Measurements from ENCODE around the gene CHMP5.

Gene CHMP5

GRCh38 chr9:33331377-33331891, 66.6 kb downstream of the CHMP5 start:
- Mint-ChIP-seq H3K4me3 (no peak overlapping the region), H3K27me3 (no peaks in the 10 kb centered on the region), H3K4me1 (ENCODE audit: low read depth) (no peaks in the 10 kb centered on the region), H3K27ac (peak overlapping the region; percentile 68), H3K9me3 (no peaks in the 10 kb centered on the region), H3K36me3 (ENCODE audit: low read depth) (peaks cover 86% of the 10 kb centered on the region)
- DNase-seq = no peak

Data from activated T-cell treated with anti-CD3 and anti-CD28 coated beads, Interleukin-2, amount 50 U/mL, for 24 hours (primary cell).